Caco-2 (cell line): ENCODE measurements around the gene EFCAB7. TPM values are rescaled to one million over a fixed set of nuclear protein-coding genes. Genes with fewer than 3 reads are reported as not detected.

ENCODE experiments used
- BruUV-seq: library from RNA; stranded (reverse); fragments of 400-500 nt; replicated peaks from 2 replicates; lab custom pipeline; 2021; lab: Mats Ljungman, UMichigan
- CTCF ChIA-PET: fragments of 300-600 bp; sonication (Branson Sonifier 250); formaldehyde crosslinking; loops from one replicate; lab custom pipeline; 2022; ENCODE audit warnings: antibody characterized with exemption; lab: Charles Lee
- POLR2A ChIA-PET: fragments of 300-600 bp; sonication (Branson Sonifier 250); formaldehyde crosslinking; loops from one replicate; lab custom pipeline; 2022; ENCODE audit warnings: antibody characterized with exemption; lab: Charles Lee
- DNase-seq, 2 experiments: peaks; one replicate each; pipeline versions ENCODE4 v3.0.0 to v3.0.0-alpha.2; 2020 to 2022
- H3K27me3 ChIP-seq: replicated peaks from 2 replicates; pipeline ENCODE4 v1.6.0; 2011; ENCODE audit warnings: low read length; ENCODE audit not compliant: control insufficient read depth, insufficient read depth
- H3K36me3 ChIP-seq: 2 replicates; pipeline ENCODE4 v1.5.1; 2011; ENCODE audit warnings: low read length; ENCODE audit not compliant: control insufficient read depth, insufficient read depth
- H3K4me1 ChIP-seq: fragments of 250-450 bp; sonication (Bioruptor Pico); 2 replicates; pipeline ENCODE4 v1.5.1; 2020; ENCODE audit warnings: mild to moderate bottlenecking
- H3K4me3 ChIP-seq: 2 replicates; pipeline ENCODE4 v1.5.1; 2011; ENCODE audit warnings: low read depth, mild to moderate bottlenecking, control low read depth, low read length
- H3K9me3 ChIP-seq: fragments of 250-450 bp; sonication (Bioruptor Pico); 2 replicates; pipeline ENCODE4 v1.5.1; 2020; ENCODE audit warnings: mild to moderate bottlenecking, moderate library complexity
- H3K27ac Mint-ChIP-seq: one replicate; pipeline ENCODE4 v1.8.0; 2022; ENCODE audit warnings: mixed read lengths; ENCODE audit not compliant: unreplicated experiment
- H3K27me3 Mint-ChIP-seq: one replicate; pipeline ENCODE4 v1.8.0; 2022; ENCODE audit warnings: mixed read lengths; ENCODE audit not compliant: insufficient read depth, unreplicated experiment
- H3K36me3 Mint-ChIP-seq: one replicate; pipeline ENCODE4 v1.8.0; 2022; ENCODE audit warnings: mild to moderate bottlenecking, mixed read lengths; ENCODE audit not compliant: insufficient read depth, unreplicated experiment
- H3K4me1 Mint-ChIP-seq: one replicate; pipeline ENCODE4 v1.8.0; 2022; ENCODE audit warnings: low read depth, mixed read lengths; ENCODE audit not compliant: unreplicated experiment
- H3K4me3 Mint-ChIP-seq: one replicate; pipeline ENCODE4 v1.8.0; 2022; ENCODE audit warnings: mild to moderate bottlenecking, moderate library complexity, mixed read lengths; ENCODE audit not compliant: unreplicated experiment
- H3K9me3 Mint-ChIP-seq: one replicate; pipeline ENCODE4 v1.8.0; 2022; ENCODE audit warnings: mixed read lengths; ENCODE audit not compliant: unreplicated experiment
- intact Hi-C: fragments of 100-400 bp; cut with micrococcal nuclease; formaldehyde crosslinking; loops from one replicate; pipeline ENCODE4 v1.10.0; 2022; ENCODE audit not compliant: unreplicated experiment
- total RNA-seq: library from RNA; stranded (reverse); gene quantifications from 2 replicates; pipeline ENCODE4 v1.2.3, GENCODE V29; 2022
- TF ChIP-seq, protein P1 (sequence below), 2 experiments: fragments of 200-600 bp in 1 of 2; IDR thresholded peaks; 1 replicate in 1 of 2; 2 replicates in 1 of 2; pipeline versions ENCODE4 v1.5.1 to v1.8.0; 2011 to 2022; ENCODE audit warnings: antibody characterized with exemption in 1 of 2, control low read depth in 1 of 2, inconsistent platforms in 1 of 2, low read depth in 1 of 2, low read length in 1 of 2, mild to moderate bottlenecking in 1 of 2, moderate library complexity in 1 of 2; ENCODE audit not compliant: insufficient read depth in 1 of 2, severe bottlenecking in 1 of 2, unreplicated experiment in 1 of 2

The EFCAB7 gene
- total RNA-seq, 1 experiment from 2014 or later = 3.2 TPM

GRCh38 chr1:63601061-63601460 lies 77.7 kb downstream of the EFCAB7 start:
- TF ChIP-seq, protein P1, sequence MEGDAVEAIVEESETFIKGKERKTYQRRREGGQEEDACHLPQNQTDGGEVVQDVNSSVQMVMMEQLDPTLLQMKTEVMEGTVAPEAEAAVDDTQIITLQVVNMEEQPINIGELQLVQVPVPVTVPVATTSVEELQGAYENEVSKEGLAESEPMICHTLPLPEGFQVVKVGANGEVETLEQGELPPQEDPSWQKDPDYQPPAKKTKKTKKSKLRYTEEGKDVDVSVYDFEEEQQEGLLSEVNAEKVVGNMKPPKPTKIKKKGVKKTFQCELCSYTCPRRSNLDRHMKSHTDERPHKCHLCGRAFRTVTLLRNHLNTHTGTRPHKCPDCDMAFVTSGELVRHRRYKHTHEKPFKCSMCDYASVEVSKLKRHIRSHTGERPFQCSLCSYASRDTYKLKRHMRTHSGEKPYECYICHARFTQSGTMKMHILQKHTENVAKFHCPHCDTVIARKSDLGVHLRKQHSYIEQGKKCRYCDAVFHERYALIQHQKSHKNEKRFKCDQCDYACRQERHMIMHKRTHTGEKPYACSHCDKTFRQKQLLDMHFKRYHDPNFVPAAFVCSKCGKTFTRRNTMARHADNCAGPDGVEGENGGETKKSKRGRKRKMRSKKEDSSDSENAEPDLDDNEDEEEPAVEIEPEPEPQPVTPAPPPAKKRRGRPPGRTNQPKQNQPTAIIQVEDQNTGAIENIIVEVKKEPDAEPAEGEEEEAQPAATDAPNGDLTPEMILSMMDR (IDR thresholded peaks at IDR 0.05; ENCODE audit: insufficient read depth in 1 of 2, low read depth in 1 of 2, low read length in 1 of 2, severe bottlenecking in 1 of 2, unreplicated experiment in 1 of 2) = no peak

GRCh38 chr1:63601463-63601862 lies 78.1 kb downstream of the EFCAB7 start:
- CTCF ChIA-PET = no interaction called here
- H3K27me3 Mint-ChIP-seq = no peaks in the 10 kb centered on the region
- intact Hi-C loops = no loop called here

More at GRCh38 chr1:63601061-63601460, 77.7 kb downstream of the EFCAB7 start:
- no peak overlapping the region for H3K4me3 Mint-ChIP-seq
- BruUV-seq = no TSS peak
- Histone ChIP-seq H3K4me3 (no peak overlapping the region), H3K36me3 (no peaks in the 10 kb centered on the region), H3K27me3 (no peaks in the 10 kb centered on the region), H3K9me3 (no peaks in the 10 kb centered on the region), H3K4me1 (no peaks in the 10 kb centered on the region)
- CTCF ChIA-PET = no interaction called here
- no peaks in the 10 kb centered on the region for H3K9me3 Mint-ChIP-seq
- H3K36me3 Mint-ChIP-seq = no peaks in the 10 kb centered on the region
- DNase-seq = no peak
- intact Hi-C loops = no loop called here
- POLR2A ChIA-PET = no interaction called here
- no peaks in the 10 kb centered on the region for H3K27me3 Mint-ChIP-seq
- no peaks in the 10 kb centered on the region for H3K4me1 Mint-ChIP-seq
- H3K27ac Mint-ChIP-seq = no peak overlapping the region

DNA sequence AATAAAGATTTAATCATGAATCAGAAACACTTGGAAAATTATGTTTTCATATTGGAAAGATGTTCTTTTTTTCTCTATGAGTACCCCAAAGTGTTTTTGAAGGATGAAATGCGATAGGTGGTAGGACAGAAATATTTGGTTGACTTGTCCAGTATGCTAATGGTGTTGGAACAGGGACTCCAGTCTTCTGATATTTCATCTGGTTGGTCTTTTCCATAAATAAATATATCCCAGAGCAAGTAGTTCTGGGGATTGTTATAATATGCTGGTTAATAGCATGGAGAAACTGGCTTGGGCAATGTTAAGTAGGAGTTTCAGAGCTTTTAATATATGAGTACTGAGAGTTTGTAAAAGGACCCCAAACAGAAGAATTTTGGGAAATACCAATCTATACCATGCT lies 78.6 kb downstream of the EFCAB7 start:
- no peaks in the 10 kb centered on the region for H3K4me1 Mint-ChIP-seq

More at GRCh38 chr1:63601463-63601862, 78.1 kb downstream of the EFCAB7 start:
- no peaks in the 10 kb centered on the region for H3K4me1 Mint-ChIP-seq
- TF ChIP-seq, protein P1 (IDR thresholded peaks at IDR 0.05; ENCODE audit: insufficient read depth in 1 of 2, low read depth in 1 of 2, low read length in 1 of 2, severe bottlenecking in 1 of 2, unreplicated experiment in 1 of 2) = no peak
- Histone ChIP-seq H3K36me3 (no peaks in the 10 kb centered on the region), H3K9me3 (no peaks in the 10 kb centered on the region), H3K27me3 (no peaks in the 10 kb centered on the region), H3K4me1 (no peaks in the 10 kb centered on the region), H3K4me3 (no peak overlapping the region)
- H3K27ac Mint-ChIP-seq = no peak overlapping the region
- no peak for DNase-seq
- BruUV-seq = no TSS peak
- POLR2A ChIA-PET = no interaction called here
- no peak overlapping the region for H3K4me3 Mint-ChIP-seq
- no peaks in the 10 kb centered on the region for H3K36me3 Mint-ChIP-seq
- no peaks in the 10 kb centered on the region for H3K9me3 Mint-ChIP-seq

More for the DNA sequence above, 78.6 kb downstream of the EFCAB7 start:
- Histone ChIP-seq H3K4me1 (no peaks in the 10 kb centered on the region), H3K4me3 (no peak overlapping the region), H3K36me3 (no peaks in the 10 kb centered on the region), H3K9me3 (no peaks in the 10 kb centered on the region), H3K27me3 (no peaks in the 10 kb centered on the region)
- TF ChIP-seq, protein P1 (IDR thresholded peaks at IDR 0.05; ENCODE audit: insufficient read depth in 1 of 2, low read depth in 1 of 2, low read length in 1 of 2, severe bottlenecking in 1 of 2, unreplicated experiment in 1 of 2) = no peak
- H3K27me3 Mint-ChIP-seq = no peaks in the 10 kb centered on the region
- DNase-seq = no peak
- H3K9me3 Mint-ChIP-seq = no peaks in the 10 kb centered on the region
- no TSS peak for BruUV-seq
- intact Hi-C loops = no loop called here
- ChIA-PET CTCF (no interaction called here), POLR2A (no interaction called here)
- no peak overlapping the region for H3K4me3 Mint-ChIP-seq
- no peak overlapping the region for H3K27ac Mint-ChIP-seq
- H3K36me3 Mint-ChIP-seq = no peaks in the 10 kb centered on the region
